SK-N-SH treated with all-trans-retinoic acid at 6 μM for 48 hours (cell line): ENCODE results near the gene DCDC2C.

ENCODE experiments used
- ARNTL ChIP-seq: fragments of 450-650 bp; formaldehyde crosslinking; IDR thresholded peaks from 2 replicates; pipeline ENCODE4 v1.5.0; 2020; ENCODE audit warnings: low read depth, mild to moderate bottlenecking, moderate library complexity, borderline replicate concordance
- BACH2 ChIP-seq: fragments of 250-450 bp; sonication (Bioruptor Pico); IDR thresholded peaks from 2 replicates; pipeline ENCODE4 v1.9.0; 2021; ENCODE audit warnings: mild to moderate bottlenecking, borderline replicate concordance
- PATZ1 ChIP-seq: fragments of 250-450 bp; sonication (Bioruptor Pico); IDR thresholded peaks from 2 replicates; pipeline ENCODE4 v1.8.0; 2020; ENCODE audit warnings: mild to moderate bottlenecking, moderate library complexity, borderline replicate concordance
- RARB ChIP-seq: fragments of 250-450 bp; sonication (Bioruptor Pico); IDR thresholded peaks from 2 replicates; pipeline ENCODE4 v1.8.0; 2021; ENCODE audit warnings: mild to moderate bottlenecking, moderate library complexity
- ZFP30 ChIP-seq: fragments of 450-650 bp; formaldehyde crosslinking; IDR thresholded peaks from 2 replicates; pipeline ENCODE4 v1.5.0; 2022; ENCODE audit warnings: mild to moderate bottlenecking, moderate library complexity

- TF ChIP-seq BACH2 (CRISPR knock-in tag) (no peak), ZFP30 (CRISPR knock-in tag) (no peak), ARNTL (no peak), RARB (CRISPR knock-in tag) (no peak), PATZ1 (CRISPR knock-in tag) (no peak)
These were observed 89.9 kb downstream of the DCDC2C start for GRCh38 chr2:3793249-3793648.
